IPS-18c (cell line): ENCODE data around the gene UBQLN4.

ENCODE experiments used
- H3K4me3 ChIP-seq: 2 replicates; pipeline ENCODE4 v1.7.0; 2013; ENCODE audit warnings: low read depth, mild to moderate bottlenecking, low read length, moderate library complexity; ENCODE audit not compliant: insufficient read depth
- H3K9me3 ChIP-seq: one replicate; pipeline ENCODE4 v1.6.1; 2013; ENCODE audit warnings: mild to moderate bottlenecking, low read length, moderate library complexity; ENCODE audit not compliant: control insufficient read depth, insufficient read depth

UBQLN4 gene

GRCh38 chr1:156083800-156084790, 30.5 kb upstream of the UBQLN4 start:
- peaks cover 4% of the 10 kb centered on the region for H3K9me3 ChIP-seq
- H3K4me3 ChIP-seq, result peak overlapping the region; percentile 89

- H3K9me3 ChIP-seq, result peaks cover 4% of the 10 kb centered on the region
- H3K4me3 ChIP-seq, result peak within 1 kb of the TSS; percentile 89
Measured at GRCh38 chr1:156082309-156083091, 28.9 kb upstream of the UBQLN4 start, which contains the start of gene MEX3A. TSS of gene MEX3A (minus strand) at chr1:156082465. CDS start at chr1:156081998, 467 bp downstream.

- H3K4me3 ChIP-seq, result peak overlapping the region; percentile 89
- H3K9me3 ChIP-seq, result peaks cover 4% of the 10 kb centered on the region
Measured at GRCh38 chr1:156081917-156082308, 28.3 kb upstream of the UBQLN4 start.

- H3K4me3 ChIP-seq, result peak overlapping the region; percentile 79
Measured at GRCh38 chr1:156081180-156081916, 27.8 kb upstream of the UBQLN4 start.

GRCh38 chr1:156080863-156081179, 27.2 kb upstream of the UBQLN4 start:
- H3K9me3 ChIP-seq, result peaks cover 4% of the 10 kb centered on the region
- peak overlapping the region; percentile 79 for H3K4me3 ChIP-seq

More at GRCh38 chr1:156081180-156081916, 27.8 kb upstream of the UBQLN4 start:
- H3K9me3 ChIP-seq, result peaks cover 4% of the 10 kb centered on the region

- peak overlapping the region; percentile 79 for H3K4me3 ChIP-seq
- peaks cover 4% of the 10 kb centered on the region for H3K9me3 ChIP-seq
Measured at GRCh38 chr1:156080241-156080862, 26.8 kb upstream of the UBQLN4 start.

- Histone ChIP-seq H3K4me3 (peak overlapping the region; percentile 79), H3K9me3 (peaks cover 4% of the 10 kb centered on the region)
Measured at GRCh38 chr1:156079762-156080161, 26.2 kb upstream of the UBQLN4 start.

GRCh38 chr1:156078728-156079127, 25.1 kb upstream of the UBQLN4 start:
- Histone ChIP-seq H3K9me3 (peaks cover 4% of the 10 kb centered on the region), H3K4me3 (peak overlapping the region; percentile 34; the same call in 1 of the 2 replicates)

- H3K4me3 ChIP-seq, result peak overlapping the region; percentile 32; the same call in 1 of the 2 replicates
- no peaks in the 10 kb centered on the region for H3K9me3 ChIP-seq
Measured at GRCh38 chr1:156077430-156077760, 23.8 kb upstream of the UBQLN4 start.

- no peaks in the 10 kb centered on the region for H3K9me3 ChIP-seq
- peak overlapping the region; percentile 32; the same call in 1 of the 2 replicates for H3K4me3 ChIP-seq
Measured at GRCh38 chr1:156076609-156077429, 23.2 kb upstream of the UBQLN4 start.

- Histone ChIP-seq H3K9me3 (no peaks in the 10 kb centered on the region), H3K4me3 (no peak overlapping the region)
Measured at GRCh38 chr1:156075775-156076204, 22.2 kb upstream of the UBQLN4 start.

GRCh38 chr1:156075162-156075561, 21.6 kb upstream of the UBQLN4 start:
- Histone ChIP-seq H3K4me3 (no peak overlapping the region), H3K9me3 (no peaks in the 10 kb centered on the region)

- no peak overlapping the region for H3K4me3 ChIP-seq
- no peaks in the 10 kb centered on the region for H3K9me3 ChIP-seq
Measured at GRCh38 chr1:156074661-156075060, 21.1 kb upstream of the UBQLN4 start.

- no peak overlapping the region for H3K4me3 ChIP-seq
- H3K9me3 ChIP-seq, result no peaks in the 10 kb centered on the region
Measured at GRCh38 chr1:156073740-156074139, 20.1 kb upstream of the UBQLN4 start.

GRCh38 chr1:156073110-156073687, 19.6 kb upstream of the UBQLN4 start:
- H3K4me3 ChIP-seq, result peak overlapping the region; percentile 32; the same call in 1 of the 2 replicates
- no peaks in the 10 kb centered on the region for H3K9me3 ChIP-seq

GRCh38 chr1:156072251-156072650, 18.7 kb upstream of the UBQLN4 start:
- Histone ChIP-seq H3K4me3 (no peak overlapping the region; the same call in 1 of the 2 replicates), H3K9me3 (no peaks in the 10 kb centered on the region)
